Epidermal melanocyte (primary cell): ENCODE results near the gene NSMCE4A.
"Not testable (repeated sequence)": the region's sequence is repeated elsewhere in the genome, so short reads cannot be mapped to it uniquely, and the experiment has no call there.

Experiments used
- DNase-seq: peaks from one replicate; pipeline ENCODE4 v3.0.0; 2011; ENCODE audit warnings: low spot score; ENCODE audit not compliant: insufficient read length

The NSMCE4A gene, protein sequence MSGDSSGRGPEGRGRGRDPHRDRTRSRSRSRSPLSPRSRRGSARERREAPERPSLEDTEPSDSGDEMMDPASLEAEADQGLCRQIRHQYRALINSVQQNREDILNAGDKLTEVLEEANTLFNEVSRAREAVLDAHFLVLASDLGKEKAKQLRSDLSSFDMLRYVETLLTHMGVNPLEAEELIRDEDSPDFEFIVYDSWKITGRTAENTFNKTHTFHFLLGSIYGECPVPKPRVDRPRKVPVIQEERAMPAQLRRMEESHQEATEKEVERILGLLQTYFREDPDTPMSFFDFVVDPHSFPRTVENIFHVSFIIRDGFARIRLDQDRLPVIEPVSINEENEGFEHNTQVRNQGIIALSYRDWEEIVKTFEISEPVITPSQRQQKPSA

DNA sequence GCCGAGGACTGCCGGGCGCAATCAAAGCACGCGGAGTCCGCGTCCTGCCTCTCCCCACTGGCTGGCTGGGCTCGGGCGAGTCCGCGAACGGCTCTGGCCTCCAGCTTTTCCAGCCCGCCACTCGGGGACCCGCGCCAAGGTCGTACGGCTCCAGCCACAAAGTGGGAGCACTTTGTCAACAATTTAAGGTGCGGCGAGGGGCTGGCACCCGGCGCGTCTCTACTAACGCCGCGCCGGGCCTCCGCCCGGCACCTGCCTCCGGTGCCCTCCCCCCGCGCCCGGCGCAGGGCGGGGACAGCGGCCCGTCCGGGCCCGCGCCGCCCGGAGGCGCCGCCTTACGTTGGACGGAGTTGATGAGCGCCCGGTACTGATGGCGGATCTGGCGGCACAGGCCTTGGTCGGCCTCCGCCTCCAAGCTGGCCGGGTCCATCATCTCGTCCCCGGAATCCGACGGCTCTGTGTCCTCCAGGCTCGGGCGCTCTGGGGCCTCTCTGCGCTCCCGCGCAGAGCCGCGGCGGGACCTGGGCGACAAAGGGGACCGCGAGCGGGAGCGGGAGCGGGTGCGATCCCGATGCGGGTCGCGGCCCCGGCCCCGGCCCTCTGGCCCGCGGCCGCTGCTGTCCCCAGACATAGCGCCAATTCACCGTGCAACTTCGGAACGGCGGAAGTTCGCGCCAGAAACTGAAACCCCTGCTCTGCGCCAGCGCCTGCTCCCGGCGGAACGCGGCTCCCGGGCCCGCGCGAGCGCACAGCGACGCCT, at the start of gene NSMCE4A:
TSS of gene NSMCE4A (minus strand) at position 683 of the 760 bp plus-strand sequence. CDS start at position 631, 52 bp downstream.
- DNase-seq = peak; percentile 77

DNA sequence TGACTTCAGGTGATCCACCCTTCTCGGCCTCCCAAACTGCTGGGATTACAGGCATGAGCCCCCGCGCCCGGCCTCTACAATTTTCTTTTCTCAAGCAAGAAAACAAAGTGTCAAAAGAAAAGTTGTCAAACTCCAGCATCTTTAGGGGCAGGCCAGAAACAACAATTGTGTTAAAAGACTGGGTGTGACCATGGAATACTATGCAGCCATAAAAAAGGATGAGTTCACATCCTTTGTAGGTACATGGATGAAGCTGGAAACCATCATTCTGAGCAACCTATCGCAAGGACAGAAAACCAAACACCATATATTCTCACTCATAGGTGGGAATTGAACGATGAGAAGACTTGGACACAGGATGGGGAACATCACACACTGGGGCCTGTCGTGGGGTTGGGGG, 48.2 kb upstream of the NSMCE4A start:
- not testable (repeated sequence) for DNase-seq

DNA sequence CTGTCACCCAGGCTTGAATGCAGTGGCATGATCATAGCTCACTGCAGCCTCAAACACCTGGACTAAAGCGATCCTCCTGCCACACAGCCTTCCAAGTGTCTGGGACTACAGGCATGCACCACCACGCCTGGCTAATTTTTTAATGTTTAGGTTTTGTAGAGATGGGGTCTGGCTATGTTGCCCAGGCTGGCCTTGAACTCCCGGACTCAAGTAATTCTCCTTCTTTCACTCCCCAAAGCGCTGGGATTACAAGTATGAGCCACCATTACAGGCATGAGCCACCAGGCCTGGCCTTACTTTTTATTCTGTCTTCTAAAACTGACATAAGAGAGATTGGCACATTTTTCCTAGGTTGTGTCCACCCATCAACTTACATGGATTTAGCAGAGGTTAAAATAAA, 47.3 kb upstream of the NSMCE4A start:
- no peak for DNase-seq

DNA sequence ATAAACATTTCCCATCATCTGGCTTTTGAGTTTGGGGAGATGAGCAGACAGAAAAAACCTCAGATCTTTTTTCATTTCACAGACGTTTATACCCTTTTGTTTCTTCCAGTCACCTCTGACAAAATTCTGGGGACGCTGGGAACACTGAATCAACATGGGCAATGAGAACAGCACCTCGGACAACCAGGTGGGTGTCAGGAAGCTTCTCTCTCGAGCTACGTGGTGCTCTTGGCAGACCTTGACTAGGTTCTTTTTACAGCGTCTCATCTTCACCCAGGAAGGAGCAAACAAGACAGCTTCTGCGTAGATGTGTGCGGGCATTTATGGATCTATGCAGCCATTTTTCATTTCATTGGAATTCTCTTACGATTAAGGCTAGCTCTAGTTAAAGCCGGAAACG, 46.8 kb upstream of the NSMCE4A start:
- DNase-seq = no peak

DNA sequence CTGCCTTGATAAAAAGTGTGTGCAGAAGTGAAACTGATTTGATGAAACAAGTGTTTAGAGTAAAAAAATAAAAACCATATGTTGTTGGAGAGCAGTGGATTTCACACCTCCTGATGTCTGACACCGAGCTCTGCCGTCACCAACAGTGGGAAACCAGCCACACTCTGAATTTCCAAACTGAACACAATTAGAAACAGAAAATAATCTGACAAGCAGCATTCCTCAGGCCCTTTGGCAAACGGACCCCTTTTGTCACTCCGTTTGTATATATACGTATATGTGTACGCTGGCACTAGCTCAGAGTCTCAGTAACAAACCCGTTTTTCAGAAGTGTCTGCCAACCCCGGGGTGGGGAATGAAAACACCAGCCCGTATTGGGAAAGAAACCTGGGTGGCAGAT, 46.4 kb upstream of the NSMCE4A start:
- no peak for DNase-seq

DNA sequence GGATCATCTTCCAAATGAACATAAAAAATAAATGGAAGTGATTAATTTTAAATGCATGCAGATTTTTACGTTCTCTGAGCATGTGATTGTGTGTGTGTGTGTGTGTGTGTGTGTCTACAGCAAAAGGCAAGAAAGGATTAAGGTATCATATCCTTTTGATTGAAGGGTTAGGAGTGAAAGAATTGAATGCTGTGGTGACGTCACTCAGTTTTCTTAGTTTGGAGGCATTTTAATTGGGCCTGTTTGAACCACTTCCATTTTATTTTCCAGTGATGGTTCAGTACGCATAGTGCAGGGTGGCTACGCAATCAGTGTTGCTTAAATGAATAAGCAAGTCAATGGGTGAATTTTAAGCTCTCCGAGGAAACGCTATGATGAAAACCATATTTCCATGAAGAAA, 45.2 kb upstream of the NSMCE4A start:
- DNase-seq = no peak

DNA sequence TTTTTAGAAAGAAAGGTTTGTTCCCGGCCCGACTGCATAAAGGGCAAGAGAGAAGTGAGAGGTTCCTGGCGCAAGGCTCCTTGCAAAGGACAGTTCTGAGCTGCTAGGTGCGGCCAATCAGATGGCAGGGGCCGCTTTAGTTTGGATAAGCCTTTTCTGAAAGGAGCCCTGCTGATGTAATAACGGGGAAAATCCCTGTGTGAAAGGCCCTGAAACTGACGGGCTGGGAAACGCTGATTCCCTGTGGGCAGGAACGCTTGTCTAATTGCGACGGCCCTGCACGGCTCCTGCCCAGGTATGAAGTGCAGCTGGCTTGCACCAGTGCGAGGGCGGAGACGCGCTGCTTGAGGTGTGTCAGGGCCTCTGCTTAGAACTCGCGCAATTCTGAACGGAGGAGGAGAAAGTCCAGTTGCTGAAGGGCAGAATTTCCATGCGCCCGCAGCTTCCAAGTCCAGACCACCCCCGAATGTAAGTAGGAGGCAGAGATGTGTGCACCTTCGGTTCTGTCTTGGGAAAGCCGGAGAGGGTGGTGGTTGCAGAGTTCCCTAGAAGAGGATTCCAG, 44.5 kb upstream of the NSMCE4A start:
- DNase-seq = no peak

DNA sequence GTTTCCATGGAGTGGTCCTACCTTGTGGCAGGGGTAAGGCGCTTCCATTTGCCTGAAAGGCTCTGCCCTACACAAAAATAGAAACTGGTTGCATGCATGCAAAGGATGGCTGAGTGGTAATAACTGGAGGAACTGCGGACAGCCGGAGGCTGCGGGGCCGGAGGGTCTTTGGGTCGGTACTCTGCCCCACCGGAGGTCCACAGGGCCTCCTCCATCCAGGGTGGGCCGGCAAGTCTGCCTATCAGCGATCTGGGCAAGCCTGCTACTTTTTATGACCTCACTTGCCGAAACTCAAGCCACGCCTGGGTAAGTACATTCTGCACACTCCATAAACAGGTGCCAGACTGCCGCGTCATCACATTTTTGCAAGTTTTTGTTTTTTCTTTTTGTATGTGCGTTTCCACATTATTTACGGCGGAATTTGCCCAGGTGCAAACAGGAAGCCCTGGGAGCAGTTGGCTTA, 44.0 kb upstream of the NSMCE4A start:
- no peak for DNase-seq

DNA sequence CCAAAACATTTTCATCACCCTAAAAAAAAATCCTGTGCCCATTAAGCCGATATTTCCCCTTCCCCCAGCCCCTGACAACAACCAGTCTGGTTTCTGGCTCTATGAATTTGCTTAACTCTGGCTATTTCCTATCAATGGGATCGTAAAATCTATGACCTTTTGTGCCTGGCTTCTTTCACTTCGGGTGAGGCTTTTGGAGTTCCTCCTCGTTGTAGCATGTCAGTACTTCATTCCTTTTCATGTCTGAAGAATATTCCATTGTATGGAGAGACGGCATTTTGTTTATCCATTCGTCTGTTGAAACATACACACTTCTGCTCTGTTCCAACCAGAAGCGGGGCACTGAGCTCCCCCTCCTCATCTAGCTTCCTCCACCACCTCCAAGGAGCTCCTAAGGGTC, 43.5 kb upstream of the NSMCE4A start:
- DNase-seq = no peak

DNA sequence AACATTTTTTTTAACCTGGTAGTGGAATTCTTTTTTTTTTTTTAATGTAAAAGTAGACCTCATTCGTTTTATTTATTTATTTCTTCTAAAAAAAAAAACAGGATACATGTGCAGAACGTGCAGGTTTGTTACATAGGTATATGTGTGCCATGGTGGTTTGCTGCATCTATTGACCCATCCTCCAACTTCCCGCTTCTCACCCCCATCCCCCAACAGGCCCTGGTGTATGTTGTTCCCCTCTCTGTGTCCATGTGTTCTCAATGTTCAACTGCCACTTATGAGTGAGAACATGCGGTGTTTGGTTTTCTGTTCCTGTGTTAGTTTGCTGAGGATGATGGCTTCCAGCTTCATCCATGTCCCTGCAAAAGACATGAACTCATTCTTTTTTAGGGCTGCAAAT, 42.9 kb upstream of the NSMCE4A start:
- not testable (repeated sequence) for DNase-seq

DNA sequence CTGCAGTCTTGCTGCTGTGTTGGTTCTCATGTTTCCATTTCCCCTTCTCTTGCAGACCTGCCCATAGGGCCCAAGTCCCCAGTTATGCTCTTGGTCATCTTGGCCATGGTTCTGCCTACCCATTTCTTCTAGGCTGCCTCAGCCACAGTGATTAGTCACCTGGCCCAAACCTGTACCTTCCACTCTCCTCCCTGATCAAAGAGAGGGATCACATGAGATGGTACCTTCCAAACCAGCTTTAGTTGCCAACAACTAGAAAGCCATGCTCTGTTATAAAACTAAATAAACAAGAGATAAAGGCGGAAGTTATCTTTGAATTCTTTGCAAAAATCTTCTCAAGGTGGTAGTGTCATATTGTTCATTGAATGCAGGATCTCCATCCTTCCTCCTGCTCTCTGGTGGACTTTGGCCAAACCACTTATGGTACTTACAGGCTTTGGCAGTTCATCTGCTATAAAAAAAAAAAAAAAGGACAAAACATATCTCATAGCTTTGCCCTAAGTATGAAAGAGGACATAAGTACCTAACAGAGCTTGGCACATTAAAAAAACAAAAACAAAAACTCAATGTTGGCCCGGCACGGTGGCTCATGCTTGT, 39.7 kb upstream of the NSMCE4A start:
- DNase-seq = no peak

DNA sequence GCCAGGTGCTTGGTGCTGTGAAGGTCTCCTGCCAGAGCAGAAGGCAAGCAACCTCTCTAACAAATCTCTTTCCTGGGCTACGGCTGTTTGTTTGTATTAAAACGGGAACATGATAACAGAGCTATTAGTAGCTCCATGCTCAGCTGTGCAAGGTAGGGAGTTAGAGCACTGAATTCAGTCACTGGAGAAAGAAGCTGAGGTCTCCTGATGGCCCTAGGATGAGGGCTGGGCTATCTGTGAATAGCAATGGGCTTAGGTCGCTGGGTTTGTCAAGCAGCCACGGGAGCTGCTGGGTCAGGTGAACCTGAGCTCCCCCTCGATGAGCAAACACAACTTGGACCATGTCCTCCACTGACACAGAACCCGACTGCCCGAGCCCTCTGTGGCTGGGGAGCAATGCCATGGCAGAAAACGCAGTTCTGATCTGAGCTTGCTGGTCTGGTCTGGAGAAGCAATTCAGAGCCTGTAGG, 38.3 kb upstream of the NSMCE4A start:
- DNase-seq = no peak

DNA sequence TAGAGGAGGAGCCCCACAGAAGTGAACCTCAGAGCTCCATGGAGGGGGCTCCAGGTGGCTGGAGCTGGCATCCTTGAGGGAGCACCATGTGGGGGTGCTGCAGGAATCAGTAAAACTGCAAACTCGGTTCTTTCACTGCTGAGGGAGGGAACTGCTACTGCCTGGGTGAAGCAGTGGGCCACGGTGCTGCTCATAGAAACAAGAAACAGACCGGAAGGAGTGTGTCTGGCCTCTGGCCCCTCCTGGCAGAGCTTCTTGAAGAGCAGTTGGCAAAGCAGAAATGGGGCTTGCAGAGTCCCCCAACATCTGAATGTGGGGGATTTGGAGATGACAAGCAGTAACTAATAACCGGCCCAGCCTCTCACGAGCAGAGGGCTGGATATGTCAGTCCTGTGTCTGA, 37.7 kb upstream of the NSMCE4A start:
- DNase-seq = no peak

DNA sequence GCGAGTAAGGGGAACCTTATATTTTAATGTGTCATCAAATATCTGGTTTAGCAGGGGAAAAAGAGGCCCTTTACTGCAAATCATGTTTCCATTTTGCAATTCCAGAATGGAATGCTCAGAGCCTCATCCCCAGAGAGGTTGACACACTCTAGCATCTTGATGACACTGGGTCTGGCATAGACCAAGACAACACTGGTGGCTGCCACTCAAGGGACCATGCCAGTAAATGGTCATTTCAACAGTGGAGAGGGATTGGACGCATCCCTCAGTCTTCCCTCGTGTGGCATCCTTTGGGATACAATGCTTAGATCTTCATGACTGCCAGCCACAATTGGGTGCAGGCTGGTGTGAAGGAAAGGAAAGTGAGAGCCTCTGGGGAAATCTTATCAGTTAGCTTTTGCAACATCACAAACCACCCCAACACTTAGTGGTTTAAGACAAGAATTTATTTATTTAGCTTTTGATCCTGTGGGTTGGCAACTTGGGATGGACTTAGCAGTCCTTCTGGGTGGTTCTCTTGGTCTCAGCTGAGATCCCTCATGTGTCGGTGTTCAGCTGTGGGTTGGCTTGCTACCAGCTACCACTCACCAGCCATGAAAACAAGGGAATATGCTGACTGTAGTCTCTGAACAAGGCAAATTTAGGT, 35.5 kb upstream of the NSMCE4A start:
- no peak for DNase-seq

DNA sequence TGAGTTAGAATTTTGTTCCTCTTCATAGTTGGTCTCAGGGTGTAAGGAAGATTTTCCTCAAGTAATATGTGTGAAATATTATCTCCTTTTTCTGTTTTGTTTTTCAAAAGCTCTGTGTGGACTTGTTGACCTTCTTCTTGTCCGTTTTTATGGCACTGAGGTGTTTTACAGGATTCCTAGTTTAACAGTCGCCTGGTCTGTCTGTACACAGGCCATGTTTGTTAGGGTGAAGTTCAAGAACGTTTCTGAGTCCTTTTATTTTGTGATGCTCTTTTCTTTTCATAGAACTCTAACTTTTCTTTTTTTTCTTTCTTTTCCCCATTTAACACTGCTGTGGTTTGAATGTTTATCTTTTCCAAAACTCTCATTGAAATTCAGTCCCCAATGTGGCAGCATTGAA, 32.4 kb upstream of the NSMCE4A start:
- DNase-seq = no peak

DNA sequence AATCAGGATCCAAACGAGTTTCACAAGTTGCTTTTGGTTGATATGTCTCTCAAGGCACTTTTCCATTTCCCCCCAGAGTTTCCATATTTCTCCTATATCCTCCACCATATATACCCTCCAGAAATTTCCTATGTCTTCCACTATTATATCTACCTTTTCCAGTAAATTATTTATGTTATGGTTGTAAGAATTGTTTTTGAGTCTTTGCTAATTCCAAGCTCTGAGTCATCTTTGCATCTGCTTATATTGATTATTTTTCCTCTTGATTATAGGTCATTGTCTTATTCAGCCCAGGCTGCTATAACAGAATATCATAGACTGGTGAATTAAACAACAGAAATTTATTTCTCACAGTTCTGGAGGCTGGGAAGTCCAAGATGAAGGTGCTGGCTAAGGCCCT, 26.7 kb upstream of the NSMCE4A start:
- DNase-seq = no peak

DNA sequence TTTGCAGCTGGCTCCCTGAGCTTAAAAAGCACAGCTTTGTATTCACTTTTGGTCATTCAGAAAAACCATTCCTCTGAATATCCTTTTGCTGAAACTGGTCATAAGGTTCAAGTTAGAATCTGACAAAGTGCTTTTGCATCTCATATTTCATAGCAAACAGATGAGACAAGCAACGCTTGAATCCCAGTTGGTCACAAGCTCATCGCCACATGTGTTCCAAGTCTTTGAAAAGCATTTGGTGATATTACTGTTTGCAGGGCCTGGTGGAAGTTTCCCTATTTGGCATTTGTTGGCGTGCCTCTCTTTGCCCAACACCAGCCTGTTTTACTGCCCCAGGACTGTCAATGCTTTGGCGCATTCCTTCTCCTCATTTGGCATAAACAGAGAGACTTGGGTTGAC, 24.3 kb upstream of the NSMCE4A start:
- peak; percentile 54 for DNase-seq

DNA sequence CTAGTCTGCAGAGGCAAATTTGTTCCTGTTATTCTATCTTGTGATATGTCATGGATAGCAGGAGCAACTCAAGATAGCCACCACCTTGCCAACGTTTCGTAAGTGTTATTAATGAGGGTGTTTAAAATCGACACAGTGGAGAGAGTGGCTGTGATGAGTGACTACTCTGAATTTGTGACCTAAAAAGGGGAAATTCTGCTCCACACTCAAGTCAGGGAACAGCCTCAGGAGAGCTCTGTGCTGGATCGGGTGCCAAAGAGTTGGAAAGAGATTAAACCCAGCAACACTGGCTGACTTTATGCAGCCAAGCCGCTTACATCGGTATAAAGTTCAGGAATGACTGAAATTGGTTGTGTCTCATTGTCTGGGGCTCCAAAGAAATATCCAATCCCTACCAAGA, 23.4 kb upstream of the NSMCE4A start:
- no peak for DNase-seq

DNA sequence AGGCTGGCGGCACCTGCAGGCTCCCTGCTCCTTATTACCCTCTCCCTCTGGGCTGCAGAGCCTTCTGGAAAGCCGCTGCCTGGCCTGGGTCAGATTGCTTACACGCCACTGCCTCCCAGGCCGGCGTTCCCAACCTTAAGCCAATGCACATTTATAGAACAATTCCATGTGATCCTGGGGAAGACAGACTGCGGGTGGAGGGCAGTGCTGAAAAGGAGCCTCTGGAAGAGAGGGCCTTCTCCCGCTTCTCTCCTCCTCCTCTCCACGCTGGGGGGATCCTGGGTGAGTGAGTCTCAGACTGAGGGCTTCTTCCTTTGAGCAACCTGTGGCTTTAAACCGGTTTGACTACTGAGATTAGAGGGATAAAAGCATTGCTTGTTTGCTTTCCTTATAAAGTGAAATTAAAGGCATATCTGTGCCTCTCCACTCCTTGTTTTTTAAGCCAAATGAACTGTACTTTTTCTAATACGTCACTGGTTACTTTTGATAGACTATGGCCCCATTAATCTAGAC, 19.5 kb upstream of the NSMCE4A start:
- no peak for DNase-seq

DNA sequence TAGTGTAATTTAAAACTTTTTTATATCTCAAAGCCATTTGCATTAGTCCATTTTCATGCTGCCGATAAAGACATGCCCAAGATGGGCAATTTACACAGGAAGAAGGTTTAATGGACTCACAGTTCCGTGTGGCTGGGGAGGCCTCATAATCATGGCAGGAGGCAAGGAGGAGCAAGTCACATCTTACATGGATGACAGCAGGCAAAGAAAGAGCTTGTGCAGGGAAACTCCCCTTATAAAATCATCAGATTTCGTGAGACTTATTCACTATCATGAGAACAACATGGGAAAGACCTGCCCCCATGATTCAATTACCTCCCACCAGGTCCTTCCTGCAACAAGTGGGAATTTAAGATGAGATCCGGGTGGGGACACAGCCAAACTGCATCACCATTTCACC, 16.7 kb upstream of the NSMCE4A start:
- not testable (repeated sequence) for DNase-seq

DNA sequence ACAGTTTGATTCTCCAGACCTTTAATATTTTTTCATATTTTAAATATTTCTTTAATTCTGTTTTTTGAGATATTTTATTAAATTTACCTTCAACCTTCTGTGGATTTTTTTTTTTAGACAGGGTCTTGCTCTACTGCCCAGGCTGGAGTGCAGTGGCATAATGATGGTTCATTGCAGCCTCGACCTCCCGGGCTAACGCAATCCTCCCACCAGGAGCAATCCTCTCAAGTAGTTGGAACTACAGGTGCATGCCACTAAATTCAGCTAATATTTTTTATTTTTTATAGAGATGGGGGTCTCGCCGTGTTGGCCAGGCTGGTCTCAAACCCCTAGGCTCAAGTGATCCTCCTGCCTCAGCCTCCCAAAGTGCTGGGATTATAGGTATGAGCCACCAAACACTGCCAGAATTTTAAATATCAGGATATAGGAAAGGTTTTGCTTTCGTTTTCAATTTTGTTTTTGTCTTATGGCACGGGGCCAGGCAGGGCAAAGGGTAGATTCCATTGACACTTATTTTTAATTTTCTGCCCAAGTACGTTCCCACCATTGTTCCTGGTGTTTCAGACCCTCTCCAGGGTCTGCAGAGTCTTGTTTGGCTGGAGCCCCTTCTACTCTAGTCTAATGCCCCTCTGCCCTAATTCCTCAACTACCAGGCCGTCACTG, 15.1 kb upstream of the NSMCE4A start:
- DNase-seq = no peak
